K562 (cell line): Measurements from ENCODE around the gene ZSWIM4. TPM values are rescaled to one million over a fixed set of nuclear protein-coding genes. Genes with fewer than 3 reads are reported as not detected.

Source experiments
- CAMTA2 ChIP-seq: fragments of 250-450 bp; sonication (Bioruptor Pico); conservative IDR thresholded peaks from 2 replicates; pipeline ENCODE4 v1.5.1; 2022
- FOSL1 ChIP-seq: fragments of 200-800 bp; sonication (Bioruptor generic); conservative IDR thresholded peaks from 2 replicates; pipeline ENCODE4 v1.6.1; 2016; ENCODE audit warnings: missing genetic modification characterization, missing compliant biosample characterization
- HDAC6 ChIP-seq: IDR thresholded peaks from 2 replicates; pipeline ENCODE4 v1.6.1; 2012; ENCODE audit warnings: low read depth, mild to moderate bottlenecking, control low read depth, inconsistent platforms, low read length, moderate library complexity
- MTA1 ChIP-seq: fragments of 450-650 bp; IDR thresholded peaks from 2 replicates; pipeline ENCODE4 v1.6.1; 2017; ENCODE audit warnings: borderline replicate concordance
- NFE2L1 ChIP-seq: fragments of 450-650 bp; IDR thresholded peaks from 2 replicates; pipeline ENCODE4 v1.6.1; 2016; ENCODE audit warnings: missing genetic modification characterization, low read depth, mild to moderate bottlenecking, missing compliant biosample characterization, moderate library complexity, borderline replicate concordance
- NR2C1 ChIP-seq, 2 experiments: fragments of 450-650 bp; IDR thresholded peaks; 2 replicates each; pipeline ENCODE4 v1.6.1; 2017; ENCODE audit warnings: mild to moderate bottlenecking in 2 of 2, antibody characterized with exemption in 1 of 2, inconsistent platforms in 1 of 2, missing compliant biosample characterization in 1 of 2, missing genetic modification characterization in 1 of 2
- POLR3A ChIP-seq: IDR thresholded peaks from 2 replicates; pipeline ENCODE4 v1.6.1; 2011; ENCODE audit warnings: borderline replicate concordance, mild to moderate bottlenecking, moderate library complexity; ENCODE audit not compliant: insufficient read length, insufficient read depth; ENCODE audit errors: extremely low read depth
- SNRNP70 ChIP-seq: fragments of 200-400 bp; formaldehyde crosslinking; optimal IDR thresholded peaks from 2 replicates; pipeline ENCODE3; 2017; ENCODE audit warnings: low read depth, low read length
- SREBF1 ChIP-seq: fragments of 150-350 bp; IDR thresholded peaks from 2 replicates; pipeline ENCODE4 v1.6.1; 2014; ENCODE audit warnings: antibody characterized with exemption, low read depth, low read length, borderline replicate concordance
- SREBF2 ChIP-seq: sonication (generic); formaldehyde crosslinking; IDR thresholded peaks from 2 replicates; pipeline ENCODE4 v1.4.0; 2020; ENCODE audit warnings: mild to moderate bottlenecking, missing genetic modification reagents
- TBP ChIP-seq: optimal IDR thresholded peaks from 2 replicates; pipeline ENCODE3; 2011; ENCODE audit warnings: low read depth, low read length, improper control_type of control experiment
- ZNF174 ChIP-seq: fragments of 250-450 bp; sonication (Bioruptor Pico); IDR thresholded peaks from 2 replicates; pipeline ENCODE4 v1.4.0; 2020; ENCODE audit warnings: mild to moderate bottlenecking
- ZNF282 ChIP-seq: sonication (generic); formaldehyde crosslinking; IDR thresholded peaks from 2 replicates; pipeline ENCODE4 v1.8.1; 2023; ENCODE audit warnings: missing genetic modification reagents
- polyA plus RNA-seq, 8 experiments: library from polyadenylated mRNA; depleted of rRNA in 4 of 8; stranded (reverse) in 5 of 8; unstranded in 3 of 8; fragments of >200 nt; fragmentation: Nextera tagmentation in 2 of 8; fragmentation: Illumina TruSeq in 1 of 8; extraction: Ambion mirVana in 2 of 8; extraction: Trizol in 1 of 8; gene quantifications; 2 replicates each; pipeline versions ENCODE4 v1.2.1 to v1.2.3, GENCODE V29; 2011 to 2014; ENCODE audit warnings: inconsistent platforms in 1 of 8, missing spikeins in 1 of 8
- total RNA-seq, 7 experiments: library from RNA; depleted of rRNA in 6 of 7; stranded (reverse); fragments of >200 nt in 6 of 7; fragmentation: Illumina TruSeq in 2 of 7; extraction: Trizol in 2 of 7; gene quantifications; 2 replicates each; pipeline versions ENCODE4 v1.2.1 to v1.2.3, GENCODE V29; 2011 to 2021; ENCODE audit warnings: low replicate concordance in 1 of 7
- TF ChIP-seq, protein P1 (sequence below), 2 experiments: fragments of 450-650 bp; IDR thresholded peaks; 2 replicates each; pipeline ENCODE4 v1.6.1; 2016; ENCODE audit warnings: mild to moderate bottlenecking in 2 of 2, borderline replicate concordance in 1 of 2, low read depth in 1 of 2, moderate library complexity in 1 of 2
- TF ChIP-seq, protein P2 (sequence below): fragments of 450-650 bp; IDR thresholded peaks from 2 replicates; pipeline ENCODE4 v1.6.1; 2016; ENCODE audit warnings: missing biosample characterization, missing genetic modification characterization
- TF ChIP-seq, protein P3 (sequence below): IDR thresholded peaks from 3 replicates; pipeline ENCODE4 v1.6.1; 2011; ENCODE audit warnings: borderline replicate concordance, mild to moderate bottlenecking; ENCODE audit not compliant: insufficient read length, insufficient read depth

The ZSWIM4 gene
- total and polyA plus RNA-seq, 9 of the 15 experiments (the other 6 are each of a cell fraction or from before 2014, with no cell fraction given), result 0.25 to 3.7 (median 0.79) TPM; not detected in 2

DNA sequence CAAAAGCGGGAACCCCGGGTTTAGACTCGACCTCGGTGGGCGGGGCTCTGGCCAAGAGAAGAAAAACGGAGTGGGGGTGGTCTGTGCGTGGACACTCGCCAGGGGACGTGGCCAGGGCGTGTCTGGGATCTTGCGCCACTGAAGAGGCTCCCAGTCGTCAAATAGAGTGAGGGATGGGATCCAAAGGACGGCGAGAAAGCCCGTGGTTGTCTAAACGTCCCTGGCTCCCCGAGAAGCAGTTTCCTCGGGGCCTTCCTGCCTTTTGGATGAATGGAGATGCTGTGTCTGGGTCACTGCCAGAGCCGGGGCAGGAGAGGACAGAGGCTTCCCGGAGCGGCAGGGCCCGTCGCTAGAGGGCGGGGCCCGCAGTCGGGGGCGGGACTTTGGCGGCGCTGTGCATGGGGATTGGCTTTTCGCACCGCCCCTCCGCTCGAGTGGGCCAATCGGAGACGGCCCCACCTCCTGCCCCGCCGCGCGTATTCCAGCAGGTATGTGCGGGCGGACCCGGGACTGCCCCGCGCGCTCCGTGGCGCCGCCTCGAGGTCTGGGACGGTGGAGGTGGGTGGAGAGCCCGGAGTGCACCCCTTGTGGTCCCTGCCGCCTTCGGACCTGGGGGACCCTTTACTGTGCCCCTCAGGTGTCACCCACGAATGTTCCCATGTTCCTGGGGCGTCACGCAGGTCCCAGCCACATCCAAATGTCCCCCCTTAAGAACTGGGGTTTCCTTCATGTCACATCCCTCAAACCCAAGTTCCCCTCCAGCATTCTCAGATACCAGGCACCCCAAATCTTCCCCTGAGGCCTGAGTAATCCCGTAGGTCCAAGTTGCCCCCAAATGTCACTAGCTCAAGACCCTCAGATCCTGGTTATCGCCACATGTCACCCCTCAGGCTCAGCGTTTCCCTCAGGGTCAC is 38.3 kb downstream of the ZSWIM4 start (continued):
- TF ChIP-seq, protein P1, sequence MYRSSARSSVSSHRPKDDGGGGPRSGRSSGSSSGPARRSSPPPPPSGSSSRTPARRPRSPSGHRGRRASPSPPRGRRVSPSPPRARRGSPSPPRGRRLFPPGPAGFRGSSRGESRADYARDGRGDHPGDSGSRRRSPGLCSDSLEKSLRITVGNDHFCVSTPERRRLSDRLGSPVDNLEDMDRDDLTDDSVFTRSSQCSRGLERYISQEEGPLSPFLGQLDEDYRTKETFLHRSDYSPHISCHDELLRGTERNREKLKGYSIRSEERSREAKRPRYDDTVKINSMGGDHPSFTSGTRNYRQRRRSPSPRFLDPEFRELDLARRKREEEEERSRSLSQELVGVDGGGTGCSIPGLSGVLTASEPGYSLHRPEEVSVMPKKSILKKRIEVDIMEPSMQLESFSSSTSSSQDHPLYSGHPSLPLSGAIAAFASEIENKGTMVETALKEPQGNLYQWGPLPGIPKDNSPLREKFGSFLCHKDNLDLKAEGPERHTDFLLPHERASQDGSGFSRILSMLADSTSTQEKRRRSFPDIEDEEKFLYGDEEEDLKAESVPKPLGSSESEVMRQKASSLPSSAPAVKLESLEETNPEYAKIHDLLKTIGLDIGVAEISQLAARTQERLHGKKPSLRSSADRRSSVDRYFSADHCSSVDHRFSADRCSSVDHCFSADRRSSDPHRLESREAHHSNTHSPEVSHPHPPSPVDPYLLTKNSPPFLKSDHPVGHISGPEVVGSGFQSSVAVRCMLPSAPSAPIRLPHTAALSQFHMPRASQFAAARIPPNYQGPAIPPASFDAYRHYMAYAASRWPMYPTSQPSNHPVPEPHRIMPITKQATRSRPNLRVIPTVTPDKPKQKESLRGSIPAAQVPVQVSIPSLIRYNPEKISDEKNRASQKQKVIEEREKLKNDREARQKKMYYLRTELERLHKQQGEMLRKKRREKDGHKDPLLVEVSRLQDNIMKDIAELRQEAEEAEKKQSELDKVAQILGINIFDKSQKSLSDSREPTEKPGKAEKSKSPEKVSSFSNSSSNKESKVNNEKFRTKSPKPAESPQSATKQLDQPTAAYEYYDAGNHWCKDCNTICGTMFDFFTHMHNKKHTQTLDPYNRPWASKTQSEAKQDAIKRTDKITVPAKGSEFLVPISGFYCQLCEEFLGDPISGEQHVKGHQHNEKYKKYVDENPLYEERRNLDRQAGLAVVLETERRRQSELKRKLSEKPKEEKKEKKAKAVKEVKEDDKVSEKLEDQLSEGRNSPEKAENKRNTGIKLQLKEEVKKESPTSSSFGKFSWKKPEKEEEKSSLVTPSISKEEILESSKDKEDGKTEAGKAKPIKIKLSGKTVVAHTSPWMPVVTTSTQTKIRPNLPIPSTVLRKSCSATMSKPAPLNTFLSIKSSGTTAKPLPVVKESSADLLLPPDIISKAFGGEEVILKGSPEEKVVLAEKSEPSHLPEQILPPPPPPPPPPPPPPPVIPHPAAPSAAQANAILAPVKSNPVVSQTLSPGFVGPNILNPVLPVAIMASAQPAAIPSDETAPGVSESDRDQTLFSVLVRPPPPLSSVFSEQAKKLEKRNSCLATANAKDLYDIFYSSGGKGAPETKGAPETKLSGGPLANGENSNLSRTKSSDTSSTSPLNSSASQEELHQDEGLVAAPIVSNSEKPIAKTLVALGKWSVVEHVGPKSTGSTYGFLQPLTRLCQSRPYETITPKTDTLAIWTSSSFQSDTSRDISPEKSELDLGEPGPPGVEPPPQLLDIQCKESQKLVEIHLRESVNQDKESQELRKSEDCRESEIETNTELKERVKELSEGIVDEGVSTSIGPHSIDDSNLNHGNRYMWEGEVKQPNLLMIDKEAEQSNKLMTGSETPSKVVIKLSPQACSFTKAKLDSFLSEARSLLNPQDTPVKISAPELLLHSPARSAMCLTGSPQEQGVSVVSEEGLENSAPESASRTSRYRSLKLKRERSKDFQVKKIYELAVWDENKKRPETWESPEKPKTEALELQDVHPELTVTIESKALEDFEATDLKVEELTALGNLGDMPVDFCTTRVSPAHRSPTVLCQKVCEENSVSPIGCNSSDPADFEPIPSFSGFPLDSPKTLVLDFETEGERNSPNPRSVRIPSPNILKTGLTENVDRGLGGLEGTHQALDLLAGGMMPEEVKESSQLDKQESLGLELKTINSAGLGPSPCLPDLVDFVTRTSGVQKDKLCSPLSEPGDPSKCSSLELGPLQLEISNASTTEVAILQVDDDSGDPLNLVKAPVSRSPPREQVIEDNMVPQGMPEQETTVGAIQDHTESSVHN (IDR thresholded peaks at IDR 0.05; ENCODE audit: borderline replicate concordance in 1 of 2, low read depth in 1 of 2), result no peak
- TF ChIP-seq ZNF174 (CRISPR knock-in tag) (no peak), SNRNP70 (no peak), HDAC6 (0 out of 2 replicates have a peak, but pooled peaks have one; percentile 35), NR2C1 (IDR thresholded peaks at IDR 0.05) (no peak), NR2C1 (tag; IDR thresholded peaks at IDR 0.05) (no peak), NFE2L1 (no peak), CAMTA2 (CRISPR knock-in tag) (0 out of 2 replicates have a peak, but pooled peaks have one; percentile 49), SREBF2 (CRISPR knock-in tag) (no peak), TBP (no peak), MTA1 (no peak), ZNF282 (CRISPR knock-in tag) (no peak), FOSL1 (tag) (no peak), POLR3A (no peak), SREBF1 (no peak)
- TF ChIP-seq, protein P2, sequence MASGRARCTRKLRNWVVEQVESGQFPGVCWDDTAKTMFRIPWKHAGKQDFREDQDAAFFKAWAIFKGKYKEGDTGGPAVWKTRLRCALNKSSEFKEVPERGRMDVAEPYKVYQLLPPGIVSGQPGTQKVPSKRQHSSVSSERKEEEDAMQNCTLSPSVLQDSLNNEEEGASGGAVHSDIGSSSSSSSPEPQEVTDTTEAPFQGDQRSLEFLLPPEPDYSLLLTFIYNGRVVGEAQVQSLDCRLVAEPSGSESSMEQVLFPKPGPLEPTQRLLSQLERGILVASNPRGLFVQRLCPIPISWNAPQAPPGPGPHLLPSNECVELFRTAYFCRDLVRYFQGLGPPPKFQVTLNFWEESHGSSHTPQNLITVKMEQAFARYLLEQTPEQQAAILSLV (tag), result no peak
- TF ChIP-seq, protein P3, sequence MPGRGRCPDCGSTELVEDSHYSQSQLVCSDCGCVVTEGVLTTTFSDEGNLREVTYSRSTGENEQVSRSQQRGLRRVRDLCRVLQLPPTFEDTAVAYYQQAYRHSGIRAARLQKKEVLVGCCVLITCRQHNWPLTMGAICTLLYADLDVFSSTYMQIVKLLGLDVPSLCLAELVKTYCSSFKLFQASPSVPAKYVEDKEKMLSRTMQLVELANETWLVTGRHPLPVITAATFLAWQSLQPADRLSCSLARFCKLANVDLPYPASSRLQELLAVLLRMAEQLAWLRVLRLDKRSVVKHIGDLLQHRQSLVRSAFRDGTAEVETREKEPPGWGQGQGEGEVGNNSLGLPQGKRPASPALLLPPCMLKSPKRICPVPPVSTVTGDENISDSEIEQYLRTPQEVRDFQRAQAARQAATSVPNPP, result no peak
